Measurements from ENCODE around the gene CYP24A1.

DNA sequence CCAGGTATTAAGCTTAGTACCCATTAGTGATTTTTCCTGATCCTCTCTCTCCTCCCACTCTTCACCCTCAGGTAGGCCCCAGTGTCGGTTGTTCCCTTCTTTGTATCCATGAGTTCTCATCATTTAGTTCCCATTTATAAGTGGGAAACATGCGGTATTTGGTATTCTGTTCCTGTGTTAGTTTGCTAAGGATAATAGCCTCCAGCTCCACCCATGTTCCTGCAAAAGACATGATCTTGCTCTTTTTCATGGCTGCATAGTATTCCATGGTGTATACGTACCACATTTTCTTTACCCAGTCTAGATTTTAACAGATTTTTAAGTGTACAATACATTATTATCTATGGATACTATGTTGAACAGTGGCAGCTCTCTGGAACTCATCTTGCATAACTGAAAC is 44.4 kb downstream of the CYP24A1 start:
- TF ChIP-seq POLR2A (IDR thresholded peaks at IDR 0.05): no peak
- no peak for TF ChIP-seq CTCF (IDR thresholded peaks at IDR 0.05)
